ENCODE results near the gene TMED10.

Gene TMED10

GRCh38 chr14:75088566-75089373 lies 87.6 kb downstream of the TMED10 start:
- no peak for TF ChIP-seq GATA1 (IDR thresholded peaks at IDR 0.05; ENCODE audit: low read depth, low read length)
- TF ChIP-seq POLR2A (IDR thresholded peaks at IDR 0.05; ENCODE audit: low read length) = no peak

GRCh38 chr14:75088153-75088552 lies 88.3 kb downstream of the TMED10 start:
- DNase-seq = no peak

More at GRCh38 chr14:75088566-75089373, 87.6 kb downstream of the TMED10 start:
- DNase-seq = peak; percentile 60 to 79

GRCh38 chr14:75084513-75084912 lies 91.9 kb downstream of the TMED10 start:
- TF ChIP-seq POLR2A (IDR thresholded peaks at IDR 0.05; ENCODE audit: low read length) = no peak
- no peak for TF ChIP-seq GATA1 (IDR thresholded peaks at IDR 0.05; ENCODE audit: low read depth, low read length)
- no peak for DNase-seq

More at GRCh38 chr14:75088153-75088552, 88.3 kb downstream of the TMED10 start:
- TF ChIP-seq GATA1 (IDR thresholded peaks at IDR 0.05; ENCODE audit: low read depth, low read length) = no peak
- TF ChIP-seq POLR2A (IDR thresholded peaks at IDR 0.05; ENCODE audit: low read length) = no peak

- no peak for TF ChIP-seq GATA1 (IDR thresholded peaks at IDR 0.05; ENCODE audit: low read depth, low read length)
- no peak for TF ChIP-seq POLR2A (IDR thresholded peaks at IDR 0.05; ENCODE audit: low read length)
- DNase-seq = no peak
These were observed 93.1 kb downstream of the TMED10 start for GRCh38 chr14:75083271-75083670.

- no peak for DNase-seq
- TF ChIP-seq GATA1 (IDR thresholded peaks at IDR 0.05; ENCODE audit: low read depth, low read length) (no peak), POLR2A (IDR thresholded peaks at IDR 0.05; ENCODE audit: low read length) (no peak)
These were observed 94.7 kb downstream of the TMED10 start for GRCh38 chr14:75081660-75082229.

All from erythroblast (primary cell).